22Rv1 (cell line): Measurements from ENCODE around the gene GPR146.

Experiments used
- H3K27ac ChIP-seq: fragments of 450-650 bp; 2 replicates; pipeline ENCODE4 v1.5.1; 2017
- CTCF ChIP-seq: fragments of 450-650 bp; IDR thresholded peaks from 2 replicates; pipeline ENCODE4 v1.5.1; 2017; ENCODE audit warnings: mild to moderate bottlenecking
- ZFX ChIP-seq: fragments of 450-650 bp; IDR thresholded peaks from 2 replicates; pipeline ENCODE4 v1.6.1; 2017; ENCODE audit warnings: antibody characterized with exemption, borderline replicate concordance

The GPR146 gene

GRCh38 chr7:1104516-1105179 lies 60.3 kb downstream of the GPR146 start:
- no peak overlapping the region for H3K27ac ChIP-seq

GRCh38 chr7:1105189-1105588 lies 60.8 kb downstream of the GPR146 start:
- TF ChIP-seq ZFX = no peak
- no peak for TF ChIP-seq CTCF
- H3K27ac ChIP-seq = no peak overlapping the region

More at GRCh38 chr7:1104516-1105179, 60.3 kb downstream of the GPR146 start:
- TF ChIP-seq CTCF = no peak

- TF ChIP-seq CTCF (no peak), ZFX (no peak)
- H3K27ac ChIP-seq = no peak overlapping the region
Observed at GRCh38 chr7:1106063-1106792, 61.9 kb downstream of the GPR146 start.

- H3K27ac ChIP-seq = no peak overlapping the region
Observed at GRCh38 chr7:1106793-1107421, 62.6 kb downstream of the GPR146 start.

GRCh38 chr7:1108264-1108920 lies 64.0 kb downstream of the GPR146 start:
- TF ChIP-seq CTCF (no peak), ZFX (no peak)
- H3K27ac ChIP-seq = no peak overlapping the region

More at GRCh38 chr7:1106793-1107421, 62.6 kb downstream of the GPR146 start:
- TF ChIP-seq ZFX = no peak
- TF ChIP-seq CTCF = no peak
